ENCODE data around the gene NEK6. TPM values are rescaled to one million over a fixed set of nuclear protein-coding genes. Genes with fewer than 3 reads are reported as not detected.
A peak's percentile ranks its signal among the peaks of the same experiment; 100 is the strongest.

The NEK6 gene
- total and polyA plus RNA-seq, 9 of the 15 experiments (the other 6 are each of a cell fraction or from before 2014, with no cell fraction given), result 3.1 to 19.0 (median 8.4) TPM

- ChIA-PET POLR2A (interaction anchor here (1.1 kb wide), 3 partner anchors 7 to 20 kb away, joined by 3 to 4 read pairs (median 3); no protein-coding TSS in a partner anchor), CTCF (ENCODE audit: low intra/inter-chr PET ratio) (no interaction called here)
- Histone ChIP-seq H2AFZ (ENCODE audit: low read depth, low read length) (no peak overlapping the region), H3K4me3 (no peak overlapping the region), H3K9ac (ENCODE audit: insufficient read depth in 1 of 2, low read depth in 2 of 2, low read length in 2 of 2) (no peak overlapping the region), H3K36me3 (ENCODE audit: control insufficient read depth, insufficient read depth, low read length) (no peaks in the 10 kb centered on the region; the same call in 2 of the 3 replicates), H3K9me3 (replicated peaks; ENCODE audit: control insufficient read depth, insufficient read depth, low read depth, low read length) (no peaks in the 10 kb centered on the region), H3K27me3 (ENCODE audit: control insufficient read depth in 2 of 2, insufficient read depth in 2 of 2, low read length in 2 of 2) (peaks cover 9 to 26% of the 10 kb centered on the region in 2 experiments), H3K9me1 (ENCODE audit: control insufficient read depth, insufficient read depth, low read length) (no peaks in the 10 kb centered on the region), H3K79me2 (ENCODE audit: control insufficient read depth, insufficient read depth, low read length) (peaks cover 25% of the 10 kb centered on the region), H3K4me2 (ENCODE audit: insufficient read depth, low read length) (no peak overlapping the region), H3K27ac (ENCODE audit: extremely low read depth, low read depth, low read length) (no peak overlapping the region), H3K4me1 (replicated peaks in 1 of 2; ENCODE audit: control insufficient read depth in 2 of 2, insufficient read depth in 2 of 2, low read length in 2 of 2) (peaks cover 17 to 20% of the 10 kb centered on the region in 2 experiments; a peak in 4 of 5 replicates), H4K20me1 (replicated peaks; ENCODE audit: control insufficient read depth, insufficient read depth, low read length) (peaks cover 6% of the 10 kb centered on the region)
- no peak for DNase-seq (ENCODE audit: extremely low read depth in 1 of 4, low spot score in 3 of 4)
- no peak for FAIRE-seq
- intact Hi-C loops (cut with micrococcal nuclease), result no loop called here
- in situ Hi-C loops (cut with MboI), result no loop called here
- no peak for ATAC-seq
- WGBS (ENCODE audit: insufficient coverage, low coverage, missing lambda C conversion rate), result 57% methylated on average over 11 of the region's 11 CpGs
- no peak for TF ChIP-seq ETV6 (IDR thresholded peaks at IDR 0.05; ENCODE audit: borderline replicate concordance in 1 of 2, low read depth in 2 of 2, low read length in 1 of 2)
- TF ChIP-seq ETV6 (CRISPR knock-in tag; IDR thresholded peaks at IDR 0.05; ENCODE audit: borderline replicate concordance), result no peak
- peak; percentile 15 for TF ChIP-seq RBM25 (IDR thresholded peaks at IDR 0.05; ENCODE audit: low read depth, low read length, severe bottlenecking)
- peak; percentile 12; the same call in 1 of the 2 replicates for TF ChIP-seq BCOR (IDR thresholded peaks at IDR 0.05)
- BruUV-seq (replicated peaks), result no TSS peak
These were observed 1.2 kb upstream of the NEK6 start for GRCh38 chr9:124256517-124257069.

Measured in K562 (cell line).